Measurements from ENCODE around the gene FMO2.

FMO2 gene

DNA sequence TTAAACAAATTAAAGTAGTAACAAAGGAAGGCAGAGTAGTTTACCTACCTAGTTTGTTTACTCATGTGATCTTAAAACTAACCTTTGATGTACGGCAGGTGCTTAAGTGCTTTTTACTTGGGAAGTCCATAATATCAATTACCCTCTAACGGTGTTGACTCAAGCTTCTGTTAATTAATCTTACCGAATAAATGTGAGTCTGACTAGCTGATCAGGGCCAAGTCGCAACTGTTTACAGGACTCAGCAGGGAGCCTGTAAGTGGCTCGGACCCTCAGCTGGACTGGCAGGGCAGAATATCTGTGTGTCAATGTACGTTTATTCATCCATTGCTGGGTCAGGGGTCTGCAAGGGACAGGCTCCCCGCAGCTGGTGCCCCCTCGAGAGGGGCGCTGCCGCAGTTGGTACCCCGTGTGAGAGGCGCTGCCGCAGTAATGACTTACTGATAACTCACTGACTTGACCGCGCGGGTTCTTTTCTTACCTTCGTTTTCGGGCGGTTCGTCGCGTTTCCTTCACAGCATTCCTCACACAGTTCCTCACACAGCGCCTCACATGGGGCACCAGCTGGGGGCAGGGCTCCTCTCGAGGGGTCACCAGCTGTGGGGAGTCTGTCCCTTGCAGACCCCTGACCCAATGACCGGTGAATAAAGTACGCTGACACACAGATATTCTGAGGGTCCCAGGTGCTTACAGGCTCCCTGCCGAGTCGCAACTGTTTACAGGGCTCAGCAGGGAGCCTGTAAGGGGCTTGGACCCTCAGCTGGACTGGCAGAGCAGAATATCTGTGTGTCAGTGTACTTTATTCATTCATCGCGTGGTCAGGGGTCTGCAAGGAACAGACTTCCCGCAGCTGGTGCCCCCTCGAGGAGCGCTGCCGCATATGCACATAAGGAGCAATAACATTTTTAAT, 66.2 kb downstream of the FMO2 start:
- H3K4me3 ChIP-seq (ENCODE audit: low read length) = peak overlapping the region; percentile 61
- peak overlapping the region; percentile 13 for H3K9ac ChIP-seq (ENCODE audit: low read length)
- no peak overlapping the region for H3K27ac ChIP-seq (ENCODE audit: low read length)
- no peaks in the 10 kb centered on the region for H3K36me3 ChIP-seq (ENCODE audit: control insufficient read depth, low read depth, low read length)
- peaks cover 4% of the 10 kb centered on the region for H3K4me1 ChIP-seq (ENCODE audit: control insufficient read depth, low read depth, low read length)
- H3K9me3 ChIP-seq (ENCODE audit: control insufficient read depth, low read depth, low read length) = no peaks in the 10 kb centered on the region
- H3K27me3 ChIP-seq (ENCODE audit: control insufficient read depth, insufficient read depth, low read length) = no peaks in the 10 kb centered on the region

DNA sequence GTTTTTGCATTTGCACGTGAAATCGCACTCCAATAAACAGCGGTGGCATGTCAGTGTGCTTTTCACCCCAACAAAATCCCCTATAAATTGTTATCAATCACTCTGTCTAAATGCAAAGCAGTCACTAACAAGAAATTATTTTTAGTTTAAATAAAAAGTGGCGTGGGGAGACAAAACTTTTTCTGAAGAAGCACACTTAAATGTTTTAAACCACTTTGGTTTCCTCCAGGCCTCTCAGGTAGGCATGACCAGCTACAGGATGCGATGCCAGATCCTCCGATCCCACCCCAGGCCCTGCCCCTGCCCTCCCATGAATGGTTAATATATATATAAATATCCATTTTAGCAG, 66.8 kb downstream of the FMO2 start:
- Histone ChIP-seq H3K9me3 (ENCODE audit: control insufficient read depth, low read depth, low read length) (no peaks in the 10 kb centered on the region), H3K4me1 (ENCODE audit: control insufficient read depth, low read depth, low read length) (peaks cover 4% of the 10 kb centered on the region), H3K4me3 (ENCODE audit: low read length) (peak overlapping the region; percentile 61), H3K27me3 (ENCODE audit: control insufficient read depth, insufficient read depth, low read length) (no peaks in the 10 kb centered on the region), H3K36me3 (ENCODE audit: control insufficient read depth, low read depth, low read length) (no peaks in the 10 kb centered on the region), H3K27ac (ENCODE audit: low read length) (no peak overlapping the region), H3K9ac (ENCODE audit: low read length) (no peak overlapping the region)

DNA sequence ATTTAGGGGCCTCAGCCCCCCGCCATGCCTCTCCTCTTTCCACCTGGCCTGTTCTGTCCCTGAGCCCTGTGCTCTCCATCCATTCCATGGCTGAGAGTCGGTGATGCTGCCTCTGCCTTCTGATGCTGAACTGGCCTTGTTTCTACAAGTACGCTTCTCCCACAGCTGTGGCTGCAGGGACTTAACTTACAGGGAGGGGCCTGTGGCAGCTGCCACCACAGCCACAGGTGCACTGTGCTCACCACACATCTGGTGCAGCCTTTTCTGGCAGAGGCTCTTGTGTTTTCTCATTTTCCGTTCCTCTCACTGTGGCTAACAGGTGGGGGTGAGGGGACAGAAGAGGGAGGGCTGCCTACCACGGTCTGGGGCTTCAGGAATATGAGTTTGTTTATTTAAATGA, 67.4 kb downstream of the FMO2 start:
- H3K27me3 ChIP-seq (ENCODE audit: control insufficient read depth, insufficient read depth, low read length) = no peaks in the 10 kb centered on the region
- H3K36me3 ChIP-seq (ENCODE audit: control insufficient read depth, low read depth, low read length) = no peaks in the 10 kb centered on the region
- no peak overlapping the region for H3K27ac ChIP-seq (ENCODE audit: low read length)
- no peak overlapping the region for H3K4me3 ChIP-seq (ENCODE audit: low read length)
- H3K4me1 ChIP-seq (ENCODE audit: control insufficient read depth, low read depth, low read length) = peaks cover 4% of the 10 kb centered on the region
- H3K9me3 ChIP-seq (ENCODE audit: control insufficient read depth, low read depth, low read length) = no peaks in the 10 kb centered on the region
- no peak overlapping the region for H3K9ac ChIP-seq (ENCODE audit: low read length)

DNA sequence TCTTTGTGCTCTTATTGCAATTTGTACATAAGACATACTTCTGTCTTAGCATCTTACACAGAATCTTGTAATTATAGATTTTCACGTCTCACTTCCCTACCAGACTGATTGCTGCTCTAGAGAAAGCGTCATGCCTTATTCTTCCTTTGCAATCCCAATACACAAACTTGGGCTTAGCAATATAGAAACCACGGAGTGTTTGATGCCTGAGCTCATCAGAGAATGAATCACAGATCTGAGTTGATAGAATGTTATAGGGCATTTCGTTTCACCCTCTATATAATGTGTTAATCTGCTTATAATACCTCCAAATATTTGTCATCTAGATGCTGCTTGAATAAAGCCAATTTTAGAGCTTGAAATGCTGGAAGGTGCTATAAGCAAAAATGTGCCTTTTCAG, 69.8 kb downstream of the FMO2 start:
- Histone ChIP-seq H3K36me3 (ENCODE audit: control insufficient read depth, low read depth, low read length) (no peaks in the 10 kb centered on the region), H3K27me3 (ENCODE audit: control insufficient read depth, insufficient read depth, low read length) (no peaks in the 10 kb centered on the region), H3K4me1 (ENCODE audit: control insufficient read depth, low read depth, low read length) (peaks cover 20% of the 10 kb centered on the region), H3K9me3 (ENCODE audit: control insufficient read depth, low read depth, low read length) (no peaks in the 10 kb centered on the region), H3K9ac (ENCODE audit: low read length) (no peak overlapping the region), H3K27ac (ENCODE audit: low read length) (no peak overlapping the region), H3K4me3 (ENCODE audit: low read length) (no peak overlapping the region)

DNA sequence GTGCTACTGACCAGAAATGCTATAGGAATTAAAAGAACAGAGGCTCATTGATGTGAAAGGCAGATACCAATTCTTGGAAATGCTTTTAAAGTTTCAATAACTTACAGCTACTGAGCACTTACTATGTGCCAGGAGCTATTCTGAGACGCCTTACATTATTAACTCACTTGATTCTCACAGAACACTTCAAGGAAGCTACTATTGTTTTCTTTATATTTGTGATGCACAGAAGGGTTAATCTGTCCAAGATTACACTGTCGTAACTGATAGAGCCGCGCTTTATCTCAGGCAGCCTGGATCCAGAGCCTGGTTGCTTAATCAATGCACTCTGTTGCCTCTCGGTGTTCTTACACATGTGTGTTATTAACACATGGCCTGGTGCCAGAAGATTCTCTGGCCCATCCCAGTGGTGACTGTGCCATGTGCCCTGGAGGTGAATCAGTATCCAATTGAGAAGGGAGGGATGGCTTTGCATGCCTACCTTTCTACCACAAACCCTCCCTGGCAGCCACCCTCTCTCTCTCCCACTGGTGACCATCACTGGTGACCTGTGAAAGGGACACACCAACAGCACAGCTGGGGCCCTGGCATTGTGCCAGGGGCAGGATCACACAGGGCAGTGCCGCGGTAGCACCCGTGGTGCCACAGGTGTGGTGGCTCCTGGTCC, 72.0 kb downstream of the FMO2 start:
- H3K4me1 ChIP-seq (ENCODE audit: control insufficient read depth, low read depth, low read length) = peaks cover 20% of the 10 kb centered on the region
- H3K9me3 ChIP-seq (ENCODE audit: control insufficient read depth, low read depth, low read length) = no peaks in the 10 kb centered on the region
- no peak overlapping the region for H3K27ac ChIP-seq (ENCODE audit: low read length)
- H3K27me3 ChIP-seq (ENCODE audit: control insufficient read depth, insufficient read depth, low read length) = no peaks in the 10 kb centered on the region
- H3K36me3 ChIP-seq (ENCODE audit: control insufficient read depth, low read depth, low read length) = no peaks in the 10 kb centered on the region
- no peak overlapping the region for H3K9ac ChIP-seq (ENCODE audit: low read length)
- H3K4me3 ChIP-seq (ENCODE audit: low read length) = no peak overlapping the region

DNA sequence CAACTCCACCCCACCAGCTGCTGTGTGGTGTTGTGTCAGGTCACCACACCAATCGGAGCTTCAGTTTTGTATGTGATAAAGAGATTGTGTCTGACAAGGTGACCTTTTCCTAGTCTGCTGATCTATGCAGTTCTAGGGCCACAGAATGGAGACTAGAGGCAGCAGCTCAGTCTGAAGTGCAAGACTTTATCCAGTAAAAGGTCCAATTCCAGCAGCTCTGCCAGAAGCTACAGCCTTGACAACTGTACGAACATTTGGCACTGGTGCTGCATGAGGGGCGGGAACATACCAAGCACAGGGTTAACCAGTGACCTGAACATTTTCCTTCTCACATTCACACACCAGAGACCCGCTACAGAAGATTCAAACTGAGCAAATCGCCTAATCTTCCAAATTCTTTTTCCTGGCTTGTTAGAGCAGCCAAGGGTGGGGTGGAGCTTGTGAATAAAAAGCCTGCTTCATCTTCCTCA, 72.5 kb downstream of the FMO2 start:
- Histone ChIP-seq H3K27me3 (ENCODE audit: control insufficient read depth, insufficient read depth, low read length) (no peaks in the 10 kb centered on the region), H3K36me3 (ENCODE audit: control insufficient read depth, low read depth, low read length) (no peaks in the 10 kb centered on the region), H3K9ac (ENCODE audit: low read length) (no peak overlapping the region), H3K9me3 (ENCODE audit: control insufficient read depth, low read depth, low read length) (no peaks in the 10 kb centered on the region), H3K4me1 (ENCODE audit: control insufficient read depth, low read depth, low read length) (peaks cover 20% of the 10 kb centered on the region), H3K4me3 (ENCODE audit: low read length) (no peak overlapping the region), H3K27ac (ENCODE audit: low read length) (no peak overlapping the region)

DNA sequence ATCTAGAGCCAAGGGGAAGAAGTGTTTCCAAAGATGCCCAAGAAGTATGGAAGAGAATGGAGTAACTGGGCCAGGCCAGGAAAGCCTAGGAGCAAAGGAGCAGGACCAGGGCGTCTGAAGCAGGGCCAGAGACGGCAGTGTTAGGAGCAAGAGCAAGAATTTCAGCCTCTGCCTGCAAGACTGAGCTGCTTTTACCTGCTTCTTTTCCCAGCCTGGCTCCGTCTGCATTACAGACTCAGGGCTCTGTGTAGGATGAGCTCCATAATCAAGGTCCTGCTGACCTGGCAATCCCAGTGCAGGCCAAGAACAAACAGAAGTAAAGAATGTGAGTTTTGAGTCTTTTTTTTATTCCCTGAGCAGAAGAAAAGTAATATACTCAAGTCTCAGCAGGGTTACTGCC, 73.3 kb downstream of the FMO2 start:
- Histone ChIP-seq H3K27ac (ENCODE audit: low read length) (no peak overlapping the region), H3K4me1 (ENCODE audit: control insufficient read depth, low read depth, low read length) (peaks cover 20% of the 10 kb centered on the region), H3K4me3 (ENCODE audit: low read length) (no peak overlapping the region), H3K36me3 (ENCODE audit: control insufficient read depth, low read depth, low read length) (no peaks in the 10 kb centered on the region), H3K9me3 (ENCODE audit: control insufficient read depth, low read depth, low read length) (no peaks in the 10 kb centered on the region), H3K9ac (ENCODE audit: low read length) (no peak overlapping the region), H3K27me3 (ENCODE audit: control insufficient read depth, insufficient read depth, low read length) (no peaks in the 10 kb centered on the region)

DNA sequence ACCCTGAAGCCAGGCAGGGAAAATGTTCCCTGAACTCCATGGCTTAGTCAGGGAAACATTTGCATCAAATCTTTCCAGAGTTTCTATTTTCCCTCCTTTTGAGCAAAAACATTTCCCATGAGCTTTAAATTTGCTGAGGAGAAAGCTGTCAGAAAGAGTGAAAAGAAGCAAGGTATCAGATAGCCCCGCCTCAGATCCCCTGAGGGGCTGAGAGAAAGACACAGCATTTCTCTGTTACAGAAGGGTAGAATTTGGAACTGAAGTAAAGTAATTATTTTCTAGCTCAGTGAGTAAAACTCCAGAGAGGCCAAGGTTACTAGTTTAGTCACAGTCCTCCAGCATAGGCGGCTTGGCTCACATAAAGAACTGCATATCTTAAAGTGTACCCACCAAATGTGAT, 73.8 kb downstream of the FMO2 start:
- Histone ChIP-seq H3K27me3 (ENCODE audit: control insufficient read depth, insufficient read depth, low read length) (no peaks in the 10 kb centered on the region), H3K27ac (ENCODE audit: low read length) (no peak overlapping the region), H3K4me3 (ENCODE audit: low read length) (no peak overlapping the region), H3K36me3 (ENCODE audit: control insufficient read depth, low read depth, low read length) (no peaks in the 10 kb centered on the region), H3K4me1 (ENCODE audit: control insufficient read depth, low read depth, low read length) (peaks cover 20% of the 10 kb centered on the region), H3K9ac (ENCODE audit: low read length) (no peak overlapping the region), H3K9me3 (ENCODE audit: control insufficient read depth, low read depth, low read length) (no peaks in the 10 kb centered on the region)

Data from iPS-18a (cell line).